NCI-H2029 treated with DMSO at 0.1 percent for 48 hours (cell line): ENCODE measurements around the gene UBE2L3.
"Not testable (repeated sequence)": the region's sequence is repeated elsewhere in the genome, so short reads cannot be mapped to it uniquely, and the experiment has no call there.

ENCODE experiments used
- DNase-seq: peaks from one replicate; lab custom pipeline; 2025; lab: John Stamatoyannopoulos, UW

UBE2L3 gene

DNA sequence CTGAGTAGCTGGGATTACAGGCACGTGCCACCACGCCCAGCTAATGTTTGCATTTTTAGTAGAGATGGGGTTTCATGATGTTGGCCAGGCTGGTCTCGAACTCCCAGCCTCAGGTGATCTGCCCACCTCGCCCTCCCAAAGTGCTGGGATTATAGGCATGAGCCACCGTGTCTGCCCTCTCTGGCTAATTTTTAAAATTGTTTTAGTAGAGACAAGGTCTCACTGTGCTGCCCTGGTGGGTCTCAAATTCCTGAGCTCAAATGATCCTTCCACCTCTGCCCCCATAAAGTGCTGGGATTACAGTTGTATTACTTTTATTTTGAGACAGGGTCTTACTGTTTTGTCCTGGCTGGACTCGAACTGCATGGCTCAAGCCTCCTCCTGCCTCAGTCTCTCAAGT lies 78.0 kb downstream of the UBE2L3 start:
- DNase-seq = not testable (repeated sequence)

DNA sequence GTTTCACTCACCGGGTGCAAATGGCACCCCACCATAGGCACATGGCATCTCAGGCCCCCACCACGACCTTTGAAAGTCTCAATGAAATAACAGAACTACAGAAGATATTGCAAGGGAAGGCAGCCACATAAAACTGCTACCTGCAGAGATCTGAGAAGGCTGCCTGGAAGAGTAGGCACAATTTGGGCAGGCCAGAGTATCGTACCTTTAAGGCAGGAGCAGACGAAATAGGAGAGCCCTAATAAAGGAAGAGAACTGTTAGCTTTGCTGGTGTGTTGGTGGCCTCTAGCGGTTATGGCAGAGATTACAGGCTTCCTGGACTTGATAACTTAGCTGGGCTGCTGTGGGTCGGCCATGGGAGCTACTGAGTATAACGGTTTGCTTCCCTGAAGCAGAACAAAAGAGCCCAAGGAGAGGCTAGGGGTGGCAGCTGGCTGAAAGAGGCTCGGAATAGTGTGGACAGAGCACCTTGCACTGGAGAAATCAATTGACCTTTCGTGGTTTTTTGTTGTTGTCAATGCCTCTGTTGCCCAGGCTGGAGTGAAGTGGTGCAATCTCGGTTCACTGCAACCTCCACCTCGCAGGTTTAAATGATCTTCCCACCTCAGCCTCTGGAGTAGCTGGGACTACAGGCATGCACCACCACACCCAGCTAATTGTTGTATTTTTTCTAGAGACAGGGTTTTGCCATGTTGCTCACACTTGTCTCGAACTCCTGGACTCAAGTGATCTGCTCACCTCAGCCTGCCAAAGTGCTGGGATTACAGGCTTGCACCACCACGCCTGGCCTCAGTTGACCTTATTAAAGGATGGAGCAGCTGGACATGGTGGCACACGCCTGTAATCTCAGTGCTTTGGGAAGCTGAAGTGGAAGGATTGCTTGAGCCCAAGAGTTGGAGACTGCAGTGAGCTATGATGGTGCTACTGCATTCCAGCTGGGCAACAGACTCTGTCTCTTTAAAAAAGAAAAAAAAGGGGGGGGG lies 79.4 kb downstream of the UBE2L3 start:
- DNase-seq = peak; percentile 79

DNA sequence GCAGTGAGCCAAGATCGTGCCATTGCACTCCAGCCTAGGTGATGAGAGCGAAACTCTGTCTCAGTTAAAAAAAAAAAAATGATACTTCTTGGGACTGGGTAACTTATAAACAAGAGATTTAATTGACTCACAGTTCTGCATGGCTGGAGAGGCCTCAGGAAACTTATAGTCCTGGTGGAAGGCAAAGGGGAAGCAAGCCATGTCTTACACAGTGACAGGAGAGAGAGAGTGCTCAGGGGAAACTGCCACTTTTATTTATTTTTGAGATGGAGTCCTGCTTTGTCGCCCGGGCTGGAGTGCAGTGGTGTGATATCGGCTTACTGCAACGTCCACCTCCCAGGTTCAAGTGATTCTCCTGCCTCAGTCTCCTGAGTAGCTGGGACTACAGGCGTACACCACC lies 82.8 kb downstream of the UBE2L3 start:
- DNase-seq = no peak

DNA sequence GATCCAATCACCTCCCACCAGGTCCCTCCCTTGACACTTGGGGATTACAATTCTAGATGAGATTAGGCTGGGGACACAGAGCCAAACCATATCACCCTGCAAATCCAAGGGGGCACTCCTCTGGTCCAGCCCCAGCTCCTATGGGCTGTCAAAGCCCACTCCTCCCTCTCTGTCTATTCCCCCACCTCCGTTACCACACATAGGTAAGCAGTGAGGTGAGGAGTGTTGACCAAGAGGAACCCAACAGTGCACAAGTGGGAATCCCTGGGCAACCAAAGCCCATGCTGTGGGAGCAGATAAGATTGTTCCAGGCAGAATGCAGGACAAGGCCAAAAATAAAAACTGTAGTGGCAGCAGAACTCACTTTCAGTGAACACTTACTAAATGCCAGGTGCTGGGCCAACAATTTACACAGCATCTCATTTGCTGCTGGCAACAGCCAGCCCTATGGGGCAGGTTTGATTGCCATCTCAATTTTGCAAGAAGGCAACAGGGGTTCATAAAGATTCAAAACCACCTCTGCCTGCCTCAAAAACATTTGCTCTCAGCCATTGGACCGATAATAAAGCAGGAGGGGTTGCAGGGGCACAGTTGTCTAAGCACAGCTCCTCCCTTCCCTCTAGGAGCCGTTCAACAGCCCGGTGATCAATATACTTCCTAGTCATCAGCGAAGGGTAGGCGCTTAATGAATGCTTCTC lies 83.5 kb downstream of the UBE2L3 start:
- DNase-seq = no peak

DNA sequence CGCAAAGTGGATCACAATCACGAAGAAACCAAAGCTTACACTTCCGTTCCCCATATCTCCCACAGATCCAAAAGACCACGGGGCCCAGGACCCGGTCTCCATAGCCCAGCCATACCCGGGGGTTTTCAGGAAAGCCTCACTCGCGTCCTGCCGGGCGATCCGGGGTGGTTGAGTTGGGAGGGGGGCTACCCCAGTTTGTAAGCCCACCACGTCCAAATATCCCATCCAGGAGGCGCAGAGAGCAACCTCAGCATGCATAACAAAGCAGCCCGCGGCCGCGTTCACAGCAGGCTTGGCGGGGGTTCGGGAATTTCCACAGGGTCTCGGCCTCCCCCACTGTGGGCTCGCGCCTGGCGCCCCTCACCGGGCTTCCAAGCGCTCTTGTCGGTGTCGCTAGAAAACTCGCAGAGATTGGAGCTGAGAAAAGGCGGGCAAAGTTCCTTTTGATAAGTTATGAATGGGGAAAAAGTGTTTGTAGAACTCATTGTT lies 84.1 kb downstream of the UBE2L3 start:
- DNase-seq = no peak

DNA sequence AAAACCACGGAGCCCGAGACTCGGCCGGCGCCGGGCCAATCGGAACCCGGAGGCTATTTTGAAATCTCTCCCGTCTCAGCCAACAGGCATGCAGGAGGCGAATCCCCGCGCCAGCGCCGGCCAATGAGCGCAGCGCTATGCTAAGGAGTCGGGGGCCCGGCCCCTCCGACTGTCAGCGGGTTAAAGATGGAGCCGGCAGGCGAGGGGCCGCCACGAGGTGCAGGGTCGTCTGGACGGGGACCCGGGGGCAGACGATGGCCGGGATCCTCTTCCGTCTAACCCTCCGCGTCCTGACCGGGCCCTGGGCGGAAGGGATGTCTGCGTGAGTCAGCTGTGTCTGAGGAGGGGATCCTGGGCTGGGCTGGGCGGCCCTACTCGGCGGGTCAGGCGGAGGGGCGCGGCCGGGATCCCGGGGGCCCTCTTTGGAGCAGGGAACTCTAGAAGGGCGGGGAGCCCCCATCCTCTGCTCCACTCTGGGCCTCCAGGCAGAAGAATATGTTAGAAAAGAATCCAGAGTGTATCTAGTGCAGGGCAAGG lies 84.6 kb downstream of the UBE2L3 start:
- DNase-seq = no peak

DNA sequence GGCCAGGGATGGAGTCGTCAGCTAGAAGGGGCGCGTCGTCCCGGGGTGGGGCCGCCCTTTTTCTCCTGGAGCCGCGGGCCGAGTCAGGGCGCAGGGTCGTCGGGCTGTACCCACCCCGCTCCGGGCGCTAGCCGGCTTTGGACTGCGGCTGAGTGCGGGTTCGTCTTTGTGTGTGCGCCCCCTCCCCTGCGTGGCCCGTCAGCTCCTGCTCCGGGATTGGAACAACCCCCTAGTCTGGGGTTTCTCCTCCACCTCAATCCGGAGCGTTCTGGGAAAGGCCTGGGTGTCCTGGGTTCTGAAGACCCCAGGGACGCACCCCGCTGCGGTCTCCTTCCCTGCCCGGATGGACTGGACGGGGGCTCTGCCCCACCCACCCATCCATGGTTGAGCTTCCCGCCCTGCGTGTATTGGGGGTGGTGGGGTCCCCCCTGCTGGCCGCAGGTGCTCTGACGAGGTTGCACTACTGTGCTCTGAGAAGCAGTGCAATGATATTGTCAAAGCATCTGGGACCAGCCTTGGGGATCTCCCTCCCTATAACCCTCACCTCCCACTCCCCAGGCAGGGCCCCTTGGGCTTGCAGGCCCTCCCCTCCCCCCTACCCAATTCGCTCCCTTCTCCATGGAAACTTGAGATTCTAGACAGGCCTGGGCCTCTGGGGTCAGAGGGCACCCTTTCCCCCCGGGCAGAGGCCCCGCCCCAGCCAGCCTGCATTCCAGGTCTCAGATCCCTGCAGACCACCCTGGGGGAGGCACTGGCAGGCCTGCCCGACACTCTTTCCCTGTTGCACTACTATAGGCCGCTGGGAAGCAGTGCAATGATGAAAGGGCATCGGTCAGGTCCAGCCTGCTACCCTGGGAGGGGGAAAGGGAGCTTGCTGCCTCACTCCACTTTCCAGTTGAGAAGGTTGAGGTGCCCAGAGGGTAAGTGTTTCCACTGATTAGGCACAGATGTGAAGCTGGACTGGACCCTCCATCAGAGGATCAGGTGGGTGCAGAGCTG lies 85.3 kb downstream of the UBE2L3 start:
- no peak for DNase-seq

DNA sequence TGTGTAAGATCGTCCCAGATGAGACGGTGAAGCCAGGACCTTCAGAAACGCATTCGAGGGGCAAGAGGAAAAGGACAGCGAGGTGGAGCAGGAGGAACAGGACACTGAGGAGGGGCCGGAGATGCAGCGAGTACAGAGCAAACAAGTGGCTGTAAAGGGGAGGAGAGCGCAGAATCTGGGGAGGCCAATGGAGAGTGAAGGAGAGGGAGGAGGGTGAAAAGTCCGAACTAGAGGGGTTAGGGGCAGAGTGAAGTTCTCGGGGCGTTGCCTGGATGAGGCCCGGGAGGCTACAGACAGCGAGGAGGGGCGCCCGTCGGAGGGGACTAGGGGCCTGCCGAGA lies 89.5 kb downstream of the UBE2L3 start:
- DNase-seq = no peak

DNA sequence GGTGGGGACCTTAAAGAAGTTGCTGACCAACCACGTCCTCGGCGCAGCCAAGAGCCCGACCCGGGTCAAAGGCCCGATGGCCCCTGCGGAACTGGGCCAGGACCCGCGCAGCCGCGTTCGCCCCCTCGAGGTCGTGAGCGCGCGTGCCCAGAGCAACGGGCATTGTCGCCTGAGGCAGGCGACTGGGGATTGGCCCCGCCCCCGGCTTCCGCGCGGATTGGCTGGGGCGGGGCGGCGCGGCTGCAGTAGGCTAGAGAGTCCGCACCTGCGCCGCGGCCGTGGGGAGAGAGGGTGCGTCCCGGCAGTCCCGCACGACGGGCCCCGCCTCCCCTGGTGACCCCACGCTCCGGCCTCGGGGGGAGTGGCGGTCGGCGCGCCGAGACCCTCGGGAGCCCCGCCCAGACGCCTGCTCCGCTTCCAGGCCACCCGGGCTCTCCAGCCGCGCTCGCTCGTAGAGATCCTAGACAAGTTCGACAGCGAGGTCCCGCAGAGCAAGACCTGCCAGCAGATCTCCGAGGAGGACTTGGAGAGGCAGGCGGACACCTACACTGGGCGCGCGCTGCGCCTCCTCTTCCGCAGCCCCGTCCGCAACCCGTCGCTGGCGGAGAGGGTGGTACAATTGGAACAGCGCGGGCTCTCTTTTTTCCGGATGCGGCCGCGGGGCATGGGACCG lies 90.0 kb downstream of the UBE2L3 start:
- DNase-seq = peak; percentile 41

DNA sequence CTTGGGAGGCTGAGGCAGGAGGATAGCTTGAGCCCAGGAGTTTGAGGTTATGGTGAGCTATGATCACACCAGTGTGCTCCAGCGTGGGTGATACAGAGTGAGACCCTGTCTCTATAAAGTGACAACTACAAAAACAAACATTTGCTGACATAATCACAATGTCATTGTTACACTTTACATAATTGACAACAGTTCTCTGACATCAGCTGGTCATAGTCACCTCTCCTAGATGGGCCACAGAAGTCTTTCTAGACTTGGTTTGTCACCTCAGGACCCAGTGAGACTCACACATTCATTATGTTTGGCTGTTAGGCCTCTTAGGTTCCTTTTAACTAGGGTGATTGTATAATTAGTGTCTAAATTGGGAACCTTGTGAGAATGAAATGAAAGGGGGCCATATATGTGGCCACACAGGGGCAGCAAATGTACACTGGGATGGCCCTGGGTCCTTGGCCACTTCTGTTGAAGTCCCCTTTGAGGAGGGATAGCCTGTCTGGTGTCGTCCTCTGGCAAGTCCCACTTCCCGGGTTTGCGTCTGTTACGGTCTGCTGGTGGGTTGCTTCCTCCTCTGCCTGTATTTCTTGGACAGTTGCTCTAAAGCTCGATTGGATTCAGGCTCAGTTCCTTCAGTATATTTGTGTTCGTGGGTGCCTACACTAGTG lies 92.5 kb downstream of the UBE2L3 start:
- DNase-seq = no peak

DNA sequence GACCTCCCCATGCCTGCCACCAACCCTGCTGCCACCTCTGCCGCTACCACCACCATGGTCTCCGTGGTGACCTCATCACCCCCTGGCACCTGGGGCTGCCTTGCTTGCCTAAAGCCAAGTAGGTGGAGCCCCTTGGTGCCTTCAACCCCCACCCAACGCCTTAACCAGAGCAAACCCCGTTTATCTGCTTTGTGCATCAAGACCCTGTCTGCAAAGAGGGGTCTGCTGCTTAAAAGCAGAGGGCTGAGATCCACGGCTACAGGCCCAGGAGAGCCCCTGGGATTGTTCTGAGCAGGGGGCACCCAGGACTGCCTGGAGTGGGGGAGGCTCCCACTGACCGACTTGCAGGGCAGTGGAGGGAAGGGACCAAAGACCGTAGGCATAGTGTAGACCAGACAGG lies 93.4 kb downstream of the UBE2L3 start:
- no peak for DNase-seq

DNA sequence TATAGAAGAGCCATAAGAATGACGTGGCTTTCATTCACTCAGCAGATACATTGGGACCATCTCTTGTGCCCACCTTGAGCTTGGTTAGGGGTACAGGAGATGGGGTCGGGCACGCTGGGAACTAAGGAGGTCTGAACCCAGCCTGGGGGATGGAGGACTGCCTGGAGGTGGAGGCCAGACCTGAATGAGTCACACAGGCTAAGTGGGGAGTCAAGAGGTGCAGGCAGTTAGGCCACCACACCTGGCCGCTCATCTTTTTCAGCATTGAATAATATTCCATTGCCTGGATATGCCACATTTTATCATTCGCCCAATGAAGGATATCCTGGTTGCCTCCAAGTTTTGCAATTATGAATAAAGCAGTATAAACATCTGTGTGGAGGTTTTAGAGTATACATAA lies 94.5 kb downstream of the UBE2L3 start:
- DNase-seq = no peak

DNA sequence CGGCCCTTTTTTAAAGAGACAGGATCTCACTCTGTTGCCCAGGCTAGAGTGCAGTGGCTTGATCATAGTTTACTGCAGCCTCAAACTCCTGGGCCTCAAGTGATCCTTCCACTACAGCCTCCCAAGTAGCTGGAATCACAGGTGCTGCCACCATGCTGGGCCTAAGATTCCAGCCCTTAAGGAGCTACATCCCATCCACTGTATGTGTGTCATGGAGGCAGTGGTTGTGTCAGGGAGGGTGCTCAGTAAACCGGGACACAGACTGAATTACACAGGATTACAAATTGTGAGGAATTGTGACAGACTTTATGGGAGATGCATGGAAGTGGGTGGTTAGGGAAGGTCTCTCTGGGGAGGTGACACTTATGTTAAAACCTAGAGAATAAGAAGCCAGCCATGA lies 96.2 kb downstream of the UBE2L3 start:
- DNase-seq = no peak

DNA sequence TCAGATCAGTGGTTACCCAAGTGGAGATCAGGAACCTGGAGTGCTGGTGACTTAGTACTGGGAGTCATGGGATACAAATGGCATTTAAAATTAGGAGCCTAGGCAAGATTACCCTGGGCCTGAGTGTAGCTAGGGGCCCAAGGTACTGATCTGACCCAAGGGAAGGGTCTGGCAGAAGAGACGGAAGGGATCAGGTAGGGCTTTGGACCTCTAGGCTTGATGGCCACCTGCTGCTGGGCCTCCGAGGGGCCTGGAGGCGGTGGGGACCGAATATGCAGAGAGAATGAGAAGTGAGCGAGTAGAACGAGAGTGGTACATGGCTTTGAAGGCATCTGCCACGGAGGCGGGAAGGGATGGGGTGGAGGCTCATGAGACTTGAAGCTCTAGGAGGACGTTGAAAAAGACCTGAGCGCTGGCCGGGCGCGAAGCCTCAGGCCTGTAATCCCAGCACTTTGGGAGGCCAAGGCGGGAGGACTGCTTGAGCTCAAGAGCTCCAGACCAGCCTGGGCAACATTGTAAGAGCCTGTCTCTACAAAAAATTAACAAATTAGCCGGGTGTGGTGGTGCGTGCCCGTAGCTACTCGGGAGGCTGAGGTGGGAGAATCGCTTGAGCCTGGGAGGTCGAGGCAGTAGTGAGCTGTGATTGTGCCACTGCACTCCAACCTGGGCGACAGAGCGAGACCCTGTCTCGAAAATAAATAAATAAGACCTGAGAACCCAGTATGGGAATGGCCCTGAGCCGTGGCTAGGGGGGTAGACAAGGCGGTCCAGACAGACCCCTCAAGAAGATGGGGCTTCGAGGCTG lies 97.7 kb downstream of the UBE2L3 start:
- no peak for DNase-seq

DNA sequence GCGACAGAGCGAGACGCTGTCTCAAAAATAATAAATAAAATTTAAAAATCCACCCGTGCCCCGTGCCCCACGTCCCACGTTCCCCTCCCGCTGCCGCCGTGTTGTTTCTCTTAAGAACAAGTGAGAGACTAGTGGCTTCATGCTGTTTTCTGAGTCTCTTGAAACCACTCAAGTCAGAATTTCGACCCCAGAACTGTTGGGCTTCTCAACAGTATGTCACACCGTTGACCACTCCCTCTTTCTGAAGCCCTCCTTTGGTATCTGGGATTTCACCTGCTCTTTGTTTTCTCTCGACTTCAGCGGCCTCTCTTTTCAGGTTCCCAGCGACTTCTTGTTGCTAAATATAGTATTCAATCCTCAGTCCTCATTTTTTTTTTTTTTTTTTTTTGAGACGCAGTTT lies 99.3 kb downstream of the UBE2L3 start:
- DNase-seq = no peak

DNA sequence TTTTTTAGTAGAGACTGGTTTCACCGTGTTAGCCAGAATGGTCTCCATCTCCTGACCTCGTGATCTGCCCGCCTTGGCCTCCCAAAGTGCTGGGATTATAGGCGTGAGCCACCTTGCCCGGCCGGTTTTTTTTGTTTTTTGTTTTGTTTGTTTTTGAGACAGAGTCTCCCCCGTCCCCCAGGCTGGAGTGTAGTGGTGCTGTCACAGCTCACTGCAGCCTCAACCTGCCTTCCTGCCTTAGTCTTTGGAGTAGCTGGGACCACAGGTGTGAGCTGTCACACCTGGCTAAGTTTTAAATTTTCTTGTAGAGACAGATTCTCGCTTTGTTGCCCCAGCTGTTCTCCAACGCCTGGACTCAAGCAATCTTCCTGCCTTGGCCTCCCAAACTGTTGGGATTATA lies 101.5 kb downstream of the UBE2L3 start:
- DNase-seq = no peak

DNA sequence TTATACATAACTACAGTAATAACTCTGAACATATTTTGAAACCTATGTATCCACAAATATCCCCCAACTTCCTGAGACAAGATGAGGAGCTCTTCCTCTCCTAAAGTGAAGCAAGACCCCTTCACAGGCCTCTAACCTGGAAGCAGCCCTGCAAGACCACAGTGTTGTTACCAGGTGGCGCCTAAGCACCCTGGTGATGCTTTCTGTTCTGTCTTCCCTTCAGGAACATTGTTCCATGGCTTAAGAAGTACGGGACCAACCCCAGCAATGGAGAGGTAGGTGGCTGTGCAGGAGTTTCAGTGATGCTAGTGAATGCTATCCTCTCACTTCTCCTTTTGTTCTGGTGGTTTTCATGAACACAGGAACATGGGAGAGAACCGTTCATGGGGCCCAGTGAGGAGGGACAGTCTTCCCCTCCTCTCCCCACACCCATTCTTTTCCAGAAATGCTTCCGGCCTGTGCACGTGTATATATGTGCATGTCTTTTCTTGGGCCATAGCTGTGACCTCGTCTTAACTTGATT lies 104.7 kb downstream of the UBE2L3 start:
- no peak for DNase-seq
